HG02943 (cell line): ENCODE results near the gene PFDN2.

Experiments
- ATAC-seq: cut with Tn5 transposase; IDR thresholded peaks from one replicate; pipeline ENCODE4 v1.9.1; 2021; ENCODE audit warnings: mild to moderate bottlenecking, low read depth, moderate library complexity; ENCODE audit not compliant: unreplicated experiment

The PFDN2 gene

GRCh38 chr1:161083748-161084596, 33.9 kb downstream of the PFDN2 start:
- no peak for ATAC-seq

- no peak for ATAC-seq
Measured at GRCh38 chr1:161082996-161083747, 34.7 kb downstream of the PFDN2 start.

- ATAC-seq, result no peak
Measured at GRCh38 chr1:161082483-161082882, 35.4 kb downstream of the PFDN2 start.

- ATAC-seq, result no peak
Measured at GRCh38 chr1:161081519-161081918, 36.3 kb downstream of the PFDN2 start.

DNA sequence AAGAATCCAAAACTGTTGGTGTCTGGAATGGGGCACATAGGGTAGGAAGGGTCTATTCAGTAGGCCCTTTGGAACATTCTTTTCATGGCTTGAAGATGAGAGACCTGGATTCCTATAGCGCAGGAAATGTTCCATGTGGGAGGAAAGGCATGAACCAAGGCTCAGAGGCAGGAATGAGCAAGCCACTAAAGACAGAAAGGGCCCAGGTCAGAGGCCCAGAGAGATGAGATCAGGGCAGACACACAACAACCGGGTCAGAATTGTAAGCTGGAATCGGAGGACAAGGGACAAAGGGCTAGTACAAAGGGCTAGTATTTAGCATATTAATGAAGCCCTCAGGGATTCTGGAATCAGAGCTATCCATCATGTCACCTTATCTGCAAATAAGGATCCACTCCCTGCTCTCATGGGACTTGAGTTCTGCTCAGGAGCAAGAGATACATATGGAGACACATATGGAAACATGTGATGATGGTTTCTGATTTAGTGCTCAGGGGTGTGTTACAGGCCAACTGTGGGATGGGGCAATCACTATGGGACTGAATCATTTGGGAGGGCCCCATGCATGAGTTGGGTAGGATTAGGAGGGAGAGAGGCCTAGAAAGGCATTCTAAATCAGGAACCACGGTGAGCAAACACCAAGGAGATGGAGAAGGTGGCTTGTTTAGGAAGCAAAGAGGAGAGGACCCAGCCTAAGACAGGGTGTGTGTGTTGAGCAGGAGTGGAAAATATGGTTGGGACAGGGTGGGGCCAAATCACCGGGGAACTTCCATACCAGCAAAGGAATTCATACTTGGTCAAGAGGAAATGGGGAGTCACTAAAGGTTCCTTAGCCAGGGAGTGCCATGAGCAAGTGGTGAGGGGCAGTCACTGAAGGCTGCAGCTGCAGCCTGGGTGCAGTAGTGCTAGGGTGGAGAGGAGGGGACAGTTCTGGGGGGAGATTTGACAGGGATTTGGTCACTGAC, 37.1 kb downstream of the PFDN2 start:
- ATAC-seq, result no peak

GRCh38 chr1:161079436-161080110, 38.3 kb downstream of the PFDN2 start:
- no peak for ATAC-seq

DNA sequence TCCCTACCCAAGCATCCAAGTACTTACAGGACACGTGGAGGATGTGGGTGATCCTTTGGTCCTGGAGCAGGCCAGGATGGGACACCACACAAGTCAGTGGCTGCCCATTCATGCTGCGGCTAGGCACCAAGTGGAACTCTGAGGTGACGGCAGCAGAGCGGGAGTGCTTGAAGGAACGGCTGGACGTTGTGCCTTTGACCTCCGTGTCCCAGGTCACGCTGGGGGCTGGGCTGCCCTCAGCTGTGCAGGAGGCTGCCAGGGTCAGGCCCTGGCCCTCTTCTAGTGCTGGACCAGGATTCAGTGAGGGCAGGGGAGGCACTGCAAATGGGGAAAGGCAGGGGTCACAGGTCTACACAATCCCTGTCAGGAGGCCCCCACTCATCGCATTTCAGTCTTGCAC, 40.4 kb downstream of the PFDN2 start:
- ATAC-seq, result no peak

DNA sequence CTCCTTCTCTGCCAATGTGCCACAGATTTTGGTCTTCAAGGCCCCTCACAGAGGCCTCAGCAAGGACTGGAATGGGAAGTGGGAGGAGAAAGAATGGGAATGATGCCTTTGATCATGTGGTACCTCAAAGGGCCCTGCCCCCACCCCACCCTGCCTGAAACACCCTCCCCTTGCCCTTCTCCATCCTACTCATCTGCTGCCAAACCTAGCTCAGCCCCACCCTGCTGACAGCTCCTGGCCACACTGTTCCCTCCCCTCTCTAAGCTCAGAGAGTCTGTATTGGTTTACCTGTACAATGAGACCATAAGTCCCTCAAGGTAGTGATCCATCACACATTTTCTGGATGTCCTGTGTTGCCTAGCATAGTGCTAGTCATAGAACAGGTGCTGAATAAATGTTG, 41.4 kb downstream of the PFDN2 start:
- no peak for ATAC-seq

DNA sequence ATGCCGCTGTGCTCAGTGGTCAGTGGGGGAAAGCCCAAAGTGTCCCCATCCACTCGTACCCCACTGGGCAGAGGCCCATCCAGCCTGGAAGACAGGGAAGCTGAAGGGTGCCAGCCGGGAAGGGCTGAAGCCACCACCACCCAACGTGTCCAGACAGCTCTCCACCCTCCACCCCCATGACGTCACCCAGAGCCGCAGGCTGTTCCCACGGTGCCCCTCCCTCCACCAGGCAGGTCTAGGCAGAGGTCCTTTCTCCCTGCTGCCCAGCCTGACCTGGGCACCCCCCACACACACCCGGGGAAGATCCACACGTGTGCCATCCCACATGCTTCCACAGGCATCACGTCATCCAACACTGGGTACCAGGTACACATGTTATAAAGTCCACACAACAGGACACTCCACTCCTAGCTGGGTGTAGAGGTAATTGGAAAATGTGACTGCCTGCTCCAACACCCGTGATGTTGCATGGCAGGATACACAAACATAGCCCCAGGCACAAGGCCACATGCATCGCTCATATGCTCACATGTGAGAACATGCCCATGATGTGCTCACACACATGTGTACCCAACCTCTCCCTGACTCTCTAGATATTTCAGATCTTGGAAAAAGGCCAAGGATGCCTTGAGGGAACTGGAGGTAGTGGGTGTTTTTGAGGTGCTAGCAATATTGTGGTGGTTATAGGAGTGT, 43.0 kb downstream of the PFDN2 start:
- no peak for ATAC-seq

GRCh38 chr1:161073474-161074121, 44.2 kb downstream of the PFDN2 start:
- no peak for ATAC-seq

DNA sequence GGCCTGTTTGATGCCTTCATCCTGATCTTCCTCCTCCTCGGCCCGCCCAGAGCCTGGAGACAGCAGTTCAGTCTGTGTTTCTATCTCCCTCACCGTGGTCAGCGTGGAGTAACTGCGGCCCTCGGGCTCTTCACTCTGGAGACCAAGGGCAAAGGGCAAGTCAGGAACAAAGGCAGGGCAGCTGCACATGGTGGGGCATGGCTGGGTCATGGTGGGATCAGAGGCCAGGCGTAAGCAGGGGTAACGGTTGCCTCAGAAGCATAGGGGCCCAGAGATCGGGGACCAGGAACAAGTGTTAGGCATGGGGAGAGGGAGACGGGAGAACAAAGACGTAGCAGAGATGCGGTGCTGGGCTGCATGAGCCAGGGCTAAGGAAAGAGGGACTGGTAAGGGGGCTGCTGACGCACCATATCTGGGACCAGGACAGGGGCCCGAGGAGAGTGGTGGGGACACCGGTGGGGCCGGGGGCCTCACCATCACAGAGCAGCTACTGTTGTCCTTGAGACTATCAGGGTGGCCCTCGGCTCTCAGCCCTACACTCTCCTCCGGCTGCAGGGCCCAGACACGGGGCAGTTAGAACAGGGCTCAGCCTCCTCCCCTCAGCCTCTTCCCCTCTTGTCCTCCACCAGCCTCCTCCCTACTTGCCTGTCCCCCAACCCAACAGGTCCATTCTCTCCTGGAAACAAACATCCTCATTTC, 44.9 kb downstream of the PFDN2 start:
- ATAC-seq, result no peak

- no peak for ATAC-seq
Measured at GRCh38 chr1:161071886-161072371, 45.9 kb downstream of the PFDN2 start.

GRCh38 chr1:161070761-161071160, 47.1 kb downstream of the PFDN2 start:
- no peak for ATAC-seq

DNA sequence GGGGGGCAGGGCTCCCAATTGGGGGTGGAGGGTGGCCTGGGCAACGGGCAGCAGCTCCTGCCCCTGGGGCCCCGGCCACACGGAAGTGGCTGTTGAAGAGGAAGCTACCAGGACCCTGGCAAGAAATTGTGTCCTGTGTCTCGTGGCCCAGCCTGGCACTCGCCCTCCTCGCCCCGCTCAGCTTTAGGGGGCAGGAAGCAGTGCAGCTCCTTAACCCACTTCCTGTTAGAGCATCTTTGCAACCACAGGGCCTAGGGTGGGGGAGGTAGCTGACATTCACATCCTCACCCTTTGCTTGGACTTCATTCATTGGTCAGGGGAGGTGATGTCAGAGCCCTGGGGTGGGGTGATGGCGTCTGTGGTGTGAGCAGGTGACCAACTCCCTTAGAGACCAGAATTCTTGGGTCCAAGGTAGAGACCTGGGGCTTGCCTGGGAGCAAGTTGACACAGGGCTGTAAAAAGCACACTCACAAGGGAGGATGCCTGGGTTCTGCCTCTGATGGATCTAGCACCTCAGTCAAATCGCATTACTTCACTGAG, 48.0 kb downstream of the PFDN2 start, which contains the start of gene ARHGAP30:
Gene ARHGAP30, minus strand, starts transcription at position 161 of the 540 bp plus-strand sequence. CDS start 267 bp downstream, outside the sequence.
- peak; percentile 77 for ATAC-seq

- ATAC-seq, result no peak
Measured at GRCh38 chr1:161069241-161069640, 48.6 kb downstream of the PFDN2 start.

DNA sequence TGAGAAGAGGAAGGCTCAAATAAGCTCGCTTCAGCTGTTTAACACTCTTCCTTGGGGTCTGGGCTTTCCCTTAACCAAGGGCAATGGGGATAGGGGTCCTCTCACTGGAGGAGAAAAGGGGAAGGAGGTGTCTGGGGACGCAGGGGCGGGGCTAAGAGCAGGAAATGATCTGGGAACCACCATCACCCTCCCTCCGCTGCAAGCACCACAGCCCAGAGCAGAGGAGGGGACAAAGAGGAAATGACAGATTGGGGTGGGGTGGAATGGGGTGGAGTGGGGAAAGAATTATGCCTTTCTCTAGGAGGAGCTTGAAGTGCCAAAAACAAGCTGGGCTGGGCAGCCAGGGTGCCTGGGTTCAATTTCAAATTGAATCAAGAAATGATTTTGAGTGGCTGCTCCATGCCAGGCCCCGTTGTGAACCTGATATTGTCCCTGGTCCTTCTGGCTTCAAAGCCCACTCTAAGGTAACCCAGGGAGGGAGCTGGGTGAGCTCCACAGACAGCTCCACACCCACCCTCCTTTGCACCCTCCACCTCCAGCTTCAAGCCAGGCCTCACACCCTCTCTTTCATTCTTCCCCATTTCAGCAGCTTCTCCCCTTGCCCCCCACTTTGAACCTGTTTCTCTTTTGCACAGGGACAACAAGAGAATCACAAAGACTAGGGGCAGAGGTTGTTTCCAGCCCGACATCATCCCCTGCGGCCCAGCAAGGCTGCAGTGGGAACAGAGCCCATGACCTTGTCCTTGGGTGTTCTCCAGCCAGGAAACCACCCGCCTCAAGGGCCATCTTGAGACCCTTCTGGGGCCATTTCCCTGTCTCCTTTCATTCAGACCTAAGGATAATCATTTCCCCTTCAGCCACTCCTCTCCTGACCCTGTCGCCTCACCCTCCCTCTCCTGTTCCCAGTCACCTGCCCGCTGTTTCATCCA, 49.3 kb downstream of the PFDN2 start:
- no peak for ATAC-seq

GRCh38 chr1:161066694-161067093, 51.1 kb downstream of the PFDN2 start:
- no peak for ATAC-seq
